ENCODE measurements around the gene DGKZ. TPM values are rescaled to one million over a fixed set of nuclear protein-coding genes. Genes with fewer than 3 reads are reported as not detected.
A peak's percentile ranks its signal among the peaks of the same experiment; 100 is the strongest.

The DGKZ gene
- total RNA-seq, 1 donor from 2014 or later = 77.1 TPM

DNA sequence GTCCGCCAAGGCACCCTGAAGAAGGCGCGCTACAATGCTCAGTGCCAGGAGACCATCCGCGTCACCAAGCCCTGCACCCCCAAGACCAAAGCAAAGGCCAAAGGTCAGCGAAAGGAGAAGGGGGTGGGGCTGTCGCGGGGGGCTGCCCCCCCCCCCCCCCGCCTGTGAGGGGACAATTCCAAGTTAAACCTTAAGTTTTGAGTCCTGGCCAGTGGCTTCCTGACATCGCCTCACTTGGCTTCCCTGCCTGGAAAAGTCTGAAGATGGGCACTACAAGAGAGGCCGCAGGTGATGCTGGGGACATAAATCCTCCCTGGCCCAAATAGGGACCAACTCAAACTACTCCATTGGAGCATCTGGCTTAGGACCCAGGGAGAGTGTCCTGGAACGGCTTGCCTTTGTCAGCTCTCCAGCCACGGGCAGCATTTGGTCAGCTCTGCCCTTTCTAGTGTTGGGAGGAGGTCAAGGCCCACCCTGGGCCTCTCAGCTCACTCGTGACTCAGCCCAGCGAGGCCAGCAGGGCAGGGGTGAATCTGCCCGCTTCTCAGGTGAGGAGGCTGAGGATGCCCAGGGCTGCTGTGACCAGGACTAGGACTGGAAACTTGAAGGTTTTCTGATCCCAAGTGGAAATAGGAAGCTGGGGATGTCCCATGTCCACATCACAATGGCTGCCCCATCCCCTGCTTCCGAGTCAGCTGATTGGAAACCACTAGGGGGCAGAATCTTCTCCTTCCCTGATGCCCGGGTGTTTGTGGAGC, 35.6 kb downstream of the DGKZ start:
- peaks cover 8% of the 10 kb centered on the region for H3K36me3 ChIP-seq
- peaks cover 43% of the 10 kb centered on the region for H3K27me3 ChIP-seq (ENCODE audit: low read depth)
- no peak overlapping the region for H3K27ac ChIP-seq (replicated peaks)
- intact Hi-C loops (cut with micrococcal nuclease) = no loop called here
- peak overlapping the region; percentile 79 for H3K4me3 ChIP-seq
- peaks cover 34% of the 10 kb centered on the region for H3K4me1 ChIP-seq
- TF ChIP-seq, protein P1, sequence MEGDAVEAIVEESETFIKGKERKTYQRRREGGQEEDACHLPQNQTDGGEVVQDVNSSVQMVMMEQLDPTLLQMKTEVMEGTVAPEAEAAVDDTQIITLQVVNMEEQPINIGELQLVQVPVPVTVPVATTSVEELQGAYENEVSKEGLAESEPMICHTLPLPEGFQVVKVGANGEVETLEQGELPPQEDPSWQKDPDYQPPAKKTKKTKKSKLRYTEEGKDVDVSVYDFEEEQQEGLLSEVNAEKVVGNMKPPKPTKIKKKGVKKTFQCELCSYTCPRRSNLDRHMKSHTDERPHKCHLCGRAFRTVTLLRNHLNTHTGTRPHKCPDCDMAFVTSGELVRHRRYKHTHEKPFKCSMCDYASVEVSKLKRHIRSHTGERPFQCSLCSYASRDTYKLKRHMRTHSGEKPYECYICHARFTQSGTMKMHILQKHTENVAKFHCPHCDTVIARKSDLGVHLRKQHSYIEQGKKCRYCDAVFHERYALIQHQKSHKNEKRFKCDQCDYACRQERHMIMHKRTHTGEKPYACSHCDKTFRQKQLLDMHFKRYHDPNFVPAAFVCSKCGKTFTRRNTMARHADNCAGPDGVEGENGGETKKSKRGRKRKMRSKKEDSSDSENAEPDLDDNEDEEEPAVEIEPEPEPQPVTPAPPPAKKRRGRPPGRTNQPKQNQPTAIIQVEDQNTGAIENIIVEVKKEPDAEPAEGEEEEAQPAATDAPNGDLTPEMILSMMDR (IDR thresholded peaks at IDR 0.05; ENCODE audit: borderline replicate concordance) = peak; percentile 69
- no peaks in the 10 kb centered on the region for H3K9me3 ChIP-seq (replicated peaks)
- no peak for DNase-seq

- H3K27ac ChIP-seq (replicated peaks) = no peak overlapping the region
- TF ChIP-seq, protein P1 (IDR thresholded peaks at IDR 0.05; ENCODE audit: borderline replicate concordance) = no peak
- H3K4me3 ChIP-seq = no peak overlapping the region
- peaks cover 3% of the 10 kb centered on the region for H3K36me3 ChIP-seq
- peaks cover 49% of the 10 kb centered on the region for H3K27me3 ChIP-seq (ENCODE audit: low read depth)
- no peak for DNase-seq
- H3K4me1 ChIP-seq = peaks cover 34% of the 10 kb centered on the region
- no peaks in the 10 kb centered on the region for H3K9me3 ChIP-seq (replicated peaks)
- intact Hi-C loops (cut with micrococcal nuclease) = no loop called here
Observed at GRCh38 chr11:46383404-46383758, 36.1 kb downstream of the DGKZ start.

DNA sequence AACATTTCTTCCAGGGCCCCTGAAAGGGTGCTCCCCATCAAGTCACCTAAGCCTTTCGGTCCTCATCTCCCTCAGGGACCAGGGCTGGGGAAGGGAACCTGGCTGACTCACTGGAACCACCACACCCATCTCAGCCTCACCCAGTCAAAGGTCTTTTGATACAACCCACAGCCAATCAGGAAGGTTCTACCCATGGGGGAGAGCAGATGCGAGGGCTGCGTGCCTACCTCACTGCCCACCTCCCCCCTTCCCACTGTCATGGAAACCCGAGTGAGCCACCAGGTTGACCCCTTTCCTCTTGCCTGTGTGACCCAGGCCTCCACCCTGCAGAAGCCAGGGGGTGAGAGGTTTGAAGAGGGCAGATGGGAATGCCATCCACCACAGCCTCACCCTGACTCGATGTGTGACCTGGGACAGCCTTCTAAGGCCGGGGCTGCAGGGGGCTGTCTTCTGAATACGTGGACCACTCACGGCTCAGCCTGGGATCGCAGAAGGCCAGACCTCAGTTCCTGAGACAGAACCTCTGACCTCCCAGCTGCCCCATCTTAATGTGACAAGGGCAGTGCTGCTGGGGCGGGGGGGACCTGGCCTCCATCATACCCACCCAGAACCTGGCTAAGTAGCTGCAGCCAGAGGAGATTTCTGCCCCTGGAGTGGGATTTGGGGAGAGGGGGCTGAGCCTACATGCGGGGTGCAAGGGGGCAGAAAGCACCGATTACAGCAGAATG, 36.9 kb downstream of the DGKZ start:
- H3K27me3 ChIP-seq (ENCODE audit: low read depth) = peaks cover 56% of the 10 kb centered on the region
- H3K4me1 ChIP-seq = peaks cover 36% of the 10 kb centered on the region
- intact Hi-C loops (cut with micrococcal nuclease) = no loop called here
- no peak overlapping the region for H3K27ac ChIP-seq (replicated peaks)
- H3K9me3 ChIP-seq (replicated peaks) = no peaks in the 10 kb centered on the region
- no peaks in the 10 kb centered on the region for H3K36me3 ChIP-seq
- TF ChIP-seq, protein P1 (IDR thresholded peaks at IDR 0.05; ENCODE audit: borderline replicate concordance) = no peak
- DNase-seq = no peak
- no peak overlapping the region for H3K4me3 ChIP-seq

- H3K9me3 ChIP-seq (replicated peaks) = no peaks in the 10 kb centered on the region
- no peak overlapping the region for H3K27ac ChIP-seq (replicated peaks)
- H3K36me3 ChIP-seq = no peaks in the 10 kb centered on the region
- H3K4me1 ChIP-seq = peaks cover 44% of the 10 kb centered on the region
- H3K4me3 ChIP-seq = no peak overlapping the region
- DNase-seq = no peak
- intact Hi-C loops (cut with micrococcal nuclease) = loop anchor here (5.0 kb wide), 1 partner anchor 152 kb away; no protein-coding TSS in a partner anchor
- TF ChIP-seq, protein P1 (IDR thresholded peaks at IDR 0.05; ENCODE audit: borderline replicate concordance) = no peak
- H3K27me3 ChIP-seq (ENCODE audit: low read depth) = peaks cover 69% of the 10 kb centered on the region
Observed at GRCh38 chr11:46385169-46386004, 38.1 kb downstream of the DGKZ start.

- no peaks in the 10 kb centered on the region for H3K9me3 ChIP-seq (replicated peaks)
- intact Hi-C loops (cut with micrococcal nuclease) = loop anchor here (5.0 kb wide), 1 partner anchor 151 kb away; no protein-coding TSS in a partner anchor
- TF ChIP-seq, protein P1 (IDR thresholded peaks at IDR 0.05; ENCODE audit: borderline replicate concordance) = no peak
- H3K4me3 ChIP-seq = no peak overlapping the region
- peaks cover 44% of the 10 kb centered on the region for H3K4me1 ChIP-seq
- H3K36me3 ChIP-seq = no peaks in the 10 kb centered on the region
- H3K27ac ChIP-seq (replicated peaks) = no peak overlapping the region
- H3K27me3 ChIP-seq (ENCODE audit: low read depth) = peaks cover 76% of the 10 kb centered on the region
- no peak for DNase-seq
Observed at GRCh38 chr11:46386005-46386578, 38.8 kb downstream of the DGKZ start.

Data from left ventricle myocardium inferior (tissue), 1 donor.